HG02798 (cell line): Measurements from ENCODE around the gene RECQL.
"Not testable (repeated sequence)": the region's sequence is repeated elsewhere in the genome, so short reads cannot be mapped to it uniquely, and the experiment has no call there.

Experiments
- ATAC-seq: cut with Tn5 transposase; IDR thresholded peaks from one replicate; pipeline ENCODE4 v1.9.1; 2021; ENCODE audit warnings: mild to moderate bottlenecking; ENCODE audit not compliant: unreplicated experiment, poor library complexity

Gene RECQL

GRCh38 chr12:21434699-21435098, 66.7 kb downstream of the RECQL start:
- ATAC-seq = no peak

GRCh38 chr12:21433525-21433924, 67.9 kb downstream of the RECQL start:
- ATAC-seq = no peak

- no peak for ATAC-seq
Measured at GRCh38 chr12:21429994-21430393, 71.4 kb downstream of the RECQL start.

- ATAC-seq = no peak
Measured at GRCh38 chr12:21428241-21428640, 73.2 kb downstream of the RECQL start.

- ATAC-seq = not testable (repeated sequence)
Measured at GRCh38 chr12:21419009-21419699, 82.3 kb downstream of the RECQL start.
